DND-41 (cell line): ENCODE results near the gene TMEM114.

Source experiments
- ATAC-seq: fragments of 200-7000 bp; cut with Tn5 transposase; 3 replicates; pipeline ENCODE4 v1.9.1; 2021; ENCODE audit warnings: low read depth; ENCODE audit not compliant: insufficient read depth
- DNase-seq: peaks from one replicate; pipeline ENCODE4 v3.0.0-alpha.2; 2020
- H2AFZ ChIP-seq: 2 replicates; pipeline ENCODE4 v1.6.0; 2012; ENCODE audit warnings: low read depth, low read length
- H3K27ac ChIP-seq: 2 replicates; pipeline ENCODE4 v1.5.1; 2012; ENCODE audit warnings: low read length, inconsistent platforms
- H3K27me3 ChIP-seq: fragments of 200-600 bp; sonication (generic); 2 replicates; pipeline ENCODE4 v1.6.0; 2012; ENCODE audit warnings: low read length, mild to moderate bottlenecking, inconsistent platforms; ENCODE audit not compliant: insufficient read depth, poor library complexity
- H3K36me3 ChIP-seq: 2 replicates; pipeline ENCODE4 v1.5.1; 2012; ENCODE audit warnings: low read length, inconsistent platforms; ENCODE audit not compliant: insufficient read depth
- H3K4me1 ChIP-seq: 2 replicates; pipeline ENCODE4 v1.5.1; 2012; ENCODE audit warnings: mild to moderate bottlenecking, low read length; ENCODE audit not compliant: insufficient read depth
- H3K4me2 ChIP-seq: 2 replicates; pipeline ENCODE4 v1.6.0; 2012; ENCODE audit warnings: mild to moderate bottlenecking, moderate library complexity, low read length, inconsistent platforms; ENCODE audit not compliant: insufficient read depth
- H3K4me3 ChIP-seq, 2 experiments: fragments of 200-600 bp in 1 of 2; shearing (Covaris generic) in 1 of 2; 2 replicates each; pipeline ENCODE4 v1.5.1; 2012 to 2016; ENCODE audit warnings: inconsistent platforms in 2 of 2, low read length in 2 of 2, mild to moderate bottlenecking in 2 of 2, low read depth in 1 of 2, moderate library complexity in 1 of 2
- H3K79me2 ChIP-seq: 2 replicates; pipeline ENCODE4 v1.6.0; 2012; ENCODE audit warnings: low read length, inconsistent platforms; ENCODE audit not compliant: insufficient read depth
- H3K9ac ChIP-seq: 2 replicates; pipeline ENCODE4 v1.6.0; 2012; ENCODE audit warnings: low read depth, mild to moderate bottlenecking, inconsistent platforms, low read length, moderate library complexity
- H3K9me3 ChIP-seq: 2 replicates; pipeline ENCODE4 v1.5.1; 2012; ENCODE audit warnings: low read length, moderate library complexity, mild to moderate bottlenecking, inconsistent platforms; ENCODE audit not compliant: insufficient read depth, severe bottlenecking
- H4K20me1 ChIP-seq: 2 replicates; pipeline ENCODE4 v1.6.0; 2012; ENCODE audit warnings: low read length; ENCODE audit not compliant: insufficient read depth
- EZH2 ChIP-seq: IDR thresholded peaks from 3 replicates; pipeline ENCODE4 v1.6.1; 2012; ENCODE audit warnings: borderline replicate concordance, low read depth, mild to moderate bottlenecking, moderate library complexity, low read length, inconsistent platforms; ENCODE audit not compliant: severe bottlenecking
- TF ChIP-seq, protein P1 (sequence below): IDR thresholded peaks from 2 replicates; pipeline ENCODE4 v1.5.1; 2012; ENCODE audit warnings: borderline replicate concordance, low read length, moderate library complexity, mild to moderate bottlenecking; ENCODE audit not compliant: poor library complexity, severe bottlenecking; ENCODE audit errors: extremely low read depth

TMEM114 gene

DNA sequence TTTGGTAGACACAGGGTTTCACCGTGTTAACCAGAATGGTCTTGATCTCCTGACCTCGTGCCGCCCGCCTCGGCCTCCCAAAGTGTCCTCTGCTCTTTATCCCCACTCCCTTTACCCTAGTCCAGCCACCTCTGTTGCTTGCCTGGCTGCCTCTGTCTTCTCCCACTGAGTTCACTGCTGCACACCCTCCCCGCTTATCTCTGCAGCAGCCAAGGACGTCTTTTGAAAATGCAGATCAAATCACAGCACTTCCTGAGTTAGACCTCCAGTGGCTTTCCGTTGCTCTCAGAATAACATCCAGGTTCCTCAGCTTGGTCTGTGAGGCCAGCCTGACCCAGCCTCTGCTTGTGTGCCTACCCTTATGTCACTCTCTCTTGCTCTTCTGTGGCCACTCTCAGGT is 36.6 kb upstream of the TMEM114 start:
- no peak for ATAC-seq
- Histone ChIP-seq H3K79me2 (peaks cover 51% of the 10 kb centered on the region), H3K4me1 (peaks cover 22% of the 10 kb centered on the region), H3K9me3 (no peaks in the 10 kb centered on the region), H3K4me3 (no peak overlapping the region), H3K27ac (no peak overlapping the region), H3K27me3 (no peaks in the 10 kb centered on the region), H4K20me1 (peaks cover 55% of the 10 kb centered on the region; the same call in 1 of the 2 replicates), H3K36me3 (peaks cover 77% of the 10 kb centered on the region), H3K9ac (no peak overlapping the region), H2AFZ (no peak overlapping the region), H3K4me2 (no peak overlapping the region)
- no peak for TF ChIP-seq EZH2
- TF ChIP-seq, protein P1, sequence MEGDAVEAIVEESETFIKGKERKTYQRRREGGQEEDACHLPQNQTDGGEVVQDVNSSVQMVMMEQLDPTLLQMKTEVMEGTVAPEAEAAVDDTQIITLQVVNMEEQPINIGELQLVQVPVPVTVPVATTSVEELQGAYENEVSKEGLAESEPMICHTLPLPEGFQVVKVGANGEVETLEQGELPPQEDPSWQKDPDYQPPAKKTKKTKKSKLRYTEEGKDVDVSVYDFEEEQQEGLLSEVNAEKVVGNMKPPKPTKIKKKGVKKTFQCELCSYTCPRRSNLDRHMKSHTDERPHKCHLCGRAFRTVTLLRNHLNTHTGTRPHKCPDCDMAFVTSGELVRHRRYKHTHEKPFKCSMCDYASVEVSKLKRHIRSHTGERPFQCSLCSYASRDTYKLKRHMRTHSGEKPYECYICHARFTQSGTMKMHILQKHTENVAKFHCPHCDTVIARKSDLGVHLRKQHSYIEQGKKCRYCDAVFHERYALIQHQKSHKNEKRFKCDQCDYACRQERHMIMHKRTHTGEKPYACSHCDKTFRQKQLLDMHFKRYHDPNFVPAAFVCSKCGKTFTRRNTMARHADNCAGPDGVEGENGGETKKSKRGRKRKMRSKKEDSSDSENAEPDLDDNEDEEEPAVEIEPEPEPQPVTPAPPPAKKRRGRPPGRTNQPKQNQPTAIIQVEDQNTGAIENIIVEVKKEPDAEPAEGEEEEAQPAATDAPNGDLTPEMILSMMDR = no peak
- no peak for DNase-seq

DNA sequence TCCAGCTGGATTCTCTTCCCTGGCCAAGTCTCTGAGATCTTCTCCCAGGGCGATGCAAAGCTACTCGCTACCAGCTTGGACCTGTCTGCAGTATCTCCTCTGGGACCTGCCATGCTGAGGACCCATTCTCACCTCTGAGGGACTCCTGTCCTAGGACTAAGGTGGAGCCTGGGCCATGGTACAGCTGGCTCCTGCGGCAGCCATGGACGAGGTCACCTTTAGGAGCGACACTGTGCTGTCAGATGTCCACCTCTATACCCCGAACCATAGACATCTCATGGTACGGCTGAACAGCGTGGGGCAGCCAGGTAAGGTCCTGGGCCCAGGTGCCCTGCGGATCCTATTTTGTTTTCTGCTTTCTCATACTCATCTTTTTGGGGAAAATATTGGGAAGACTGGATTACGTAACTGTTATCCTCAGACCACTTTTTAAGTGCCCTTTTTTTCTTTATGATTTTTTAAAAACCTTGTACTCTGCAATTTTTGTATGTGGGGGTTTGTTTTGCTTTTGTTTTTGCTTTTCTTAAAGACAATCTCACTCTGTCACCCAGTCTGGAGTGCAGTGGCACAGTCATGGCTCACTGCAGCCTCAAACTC is 35.3 kb upstream of the TMEM114 start:
- no peaks in the 10 kb centered on the region for H3K27me3 ChIP-seq
- peaks cover 27% of the 10 kb centered on the region for H3K4me1 ChIP-seq
- H3K9me3 ChIP-seq = no peaks in the 10 kb centered on the region
- H4K20me1 ChIP-seq = peaks cover 44% of the 10 kb centered on the region; the same call in 1 of the 2 replicates
- no peak overlapping the region for H3K27ac ChIP-seq
- TF ChIP-seq, protein P1 = no peak
- TF ChIP-seq EZH2 = no peak
- no peak overlapping the region for H3K4me2 ChIP-seq
- peaks cover 55% of the 10 kb centered on the region for H3K79me2 ChIP-seq
- no peak overlapping the region for H3K4me3 ChIP-seq
- peaks cover 64% of the 10 kb centered on the region for H3K36me3 ChIP-seq
- ATAC-seq (no peak), DNase-seq (no peak)
- H3K9ac ChIP-seq = no peak overlapping the region
- H2AFZ ChIP-seq = no peak overlapping the region

DNA sequence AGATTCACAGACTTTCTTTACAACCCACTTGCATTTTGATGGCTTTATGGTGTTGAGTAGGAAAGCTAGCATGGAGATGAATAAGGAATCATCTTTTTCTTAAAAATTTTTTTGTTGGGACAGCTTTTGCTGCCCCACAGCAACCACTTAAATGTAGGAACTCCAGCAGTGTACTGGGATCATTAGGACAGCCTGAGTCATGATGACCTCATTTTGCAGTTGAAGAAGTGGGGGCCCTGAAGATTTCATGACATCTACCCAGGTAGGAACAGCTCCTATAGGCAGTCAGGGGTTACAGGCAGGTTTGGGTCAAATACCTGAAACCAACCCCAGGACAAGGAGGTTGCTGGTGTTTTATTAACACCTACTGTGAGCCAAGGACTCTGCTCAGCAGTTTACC is 33.3 kb upstream of the TMEM114 start:
- peaks cover 44% of the 10 kb centered on the region for H3K36me3 ChIP-seq
- H4K20me1 ChIP-seq = peaks cover 32% of the 10 kb centered on the region; the same call in 1 of the 2 replicates
- no peak for TF ChIP-seq EZH2
- TF ChIP-seq, protein P1 = no peak
- peaks cover 7% of the 10 kb centered on the region for H3K27me3 ChIP-seq
- H2AFZ ChIP-seq = no peak overlapping the region
- no peaks in the 10 kb centered on the region for H3K9me3 ChIP-seq
- H3K4me2 ChIP-seq = peak overlapping the region; percentile 88
- ATAC-seq = no peak
- no peak for DNase-seq
- H3K4me3 ChIP-seq = no peak overlapping the region
- H3K9ac ChIP-seq = 0 out of 2 replicates have a peak overlapping the region, but pooled peaks have one; percentile 75
- peaks cover 54% of the 10 kb centered on the region for H3K79me2 ChIP-seq
- H3K4me1 ChIP-seq = peaks cover 27% of the 10 kb centered on the region
- no peak overlapping the region for H3K27ac ChIP-seq

DNA sequence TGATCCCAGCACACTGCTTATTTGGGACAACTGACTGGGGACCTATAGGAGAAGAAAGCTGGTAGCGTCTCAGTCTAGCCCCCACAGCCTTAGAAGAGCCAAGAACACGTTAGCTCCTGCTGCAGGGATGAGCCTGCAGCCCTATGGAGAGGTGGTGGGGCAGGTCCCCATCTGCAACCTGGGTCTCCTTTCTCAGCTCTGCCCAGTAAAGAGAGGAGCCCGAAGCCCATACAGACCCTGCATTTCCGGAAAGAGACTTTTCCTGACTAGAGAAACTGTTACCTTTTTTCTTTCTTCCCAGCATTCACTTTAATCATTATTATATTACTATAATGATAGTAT is 32.0 kb upstream of the TMEM114 start:
- H3K4me3 ChIP-seq = peak overlapping the region; percentile 71 to 81
- H3K9me3 ChIP-seq = no peaks in the 10 kb centered on the region
- no peak for TF ChIP-seq EZH2
- TF ChIP-seq, protein P1 = no peak
- H3K27me3 ChIP-seq = peaks cover 15% of the 10 kb centered on the region
- H3K27ac ChIP-seq = peak overlapping the region; percentile 76
- H3K4me1 ChIP-seq = peaks cover 27% of the 10 kb centered on the region
- H3K9ac ChIP-seq = peak overlapping the region; percentile 75
- ATAC-seq (peak; percentile 52), DNase-seq (peak; percentile 23)
- H2AFZ ChIP-seq = peak overlapping the region; percentile 87
- H3K36me3 ChIP-seq = peaks cover 31% of the 10 kb centered on the region
- peaks cover 24% of the 10 kb centered on the region; the same call in 1 of the 2 replicates for H4K20me1 ChIP-seq
- H3K79me2 ChIP-seq = peaks cover 52% of the 10 kb centered on the region
- peak overlapping the region; percentile 88 for H3K4me2 ChIP-seq
